Skin epidermis (tissue), 12 donors: Measurements from ENCODE around the gene NOS3.
"Not testable (repeated sequence)": the region's sequence is repeated elsewhere in the genome, so short reads cannot be mapped to it uniquely, and the experiment has no call there.

Experiments
- H3K27ac ChIP-seq, 21 experiments: fragments of 200-600 bp; sonication (generic) in 11 of 21; one replicate each; pipeline ENCODE4 v1.5.0; 2020; ENCODE audit warnings: mild to moderate bottlenecking in 3 of 21, inconsistent platforms in 2 of 21, moderate library complexity in 2 of 21
- H3K4me3 ChIP-seq, 7 experiments: fragments of 200-600 bp; sonication (generic) in 2 of 7; one replicate each; pipeline ENCODE4 v1.5.0; 2020; ENCODE audit warnings: inconsistent platforms in 2 of 7, mild to moderate bottlenecking in 2 of 7, moderate library complexity in 1 of 7

The NOS3 gene

DNA sequence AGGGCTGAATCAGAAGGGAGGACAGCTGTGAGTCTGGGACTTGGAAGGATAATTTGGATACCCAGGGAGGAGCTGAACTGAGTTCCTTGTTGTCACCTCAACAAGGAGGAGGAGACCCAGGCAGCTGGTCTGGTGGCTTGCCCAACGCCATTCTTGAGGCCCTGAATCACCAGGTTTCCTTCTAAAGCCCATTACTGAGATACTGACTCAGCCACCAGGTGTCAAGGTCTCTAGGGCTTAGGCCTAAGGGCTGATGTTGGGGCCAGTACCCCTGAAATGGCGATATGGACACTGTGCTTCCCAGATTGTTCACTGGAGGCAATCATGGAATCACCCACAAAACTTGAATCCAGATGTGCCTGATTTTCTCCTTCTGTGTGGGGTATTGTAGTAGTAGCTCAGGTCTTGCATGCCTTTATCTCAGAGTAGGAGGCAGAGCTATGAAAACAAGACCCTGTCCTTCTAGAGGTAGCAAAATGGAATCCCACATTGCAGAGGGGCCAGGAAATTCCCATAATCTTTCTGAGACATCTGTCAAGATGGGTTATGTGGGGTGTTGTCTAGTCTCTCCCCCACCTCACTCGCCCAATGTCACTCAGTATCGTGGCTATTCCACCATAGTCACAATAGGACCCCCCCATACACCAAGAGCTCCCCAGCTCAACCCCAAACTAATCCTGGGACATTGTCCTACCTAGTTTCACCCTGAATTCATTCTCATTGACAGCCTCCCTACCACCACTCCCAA lies 35.3 kb downstream of the NOS3 start:
- Histone ChIP-seq H3K27ac (peak overlapping the region in 1 of 21 experiments; percentile 9), H3K4me3 (no peak overlapping the region)

DNA sequence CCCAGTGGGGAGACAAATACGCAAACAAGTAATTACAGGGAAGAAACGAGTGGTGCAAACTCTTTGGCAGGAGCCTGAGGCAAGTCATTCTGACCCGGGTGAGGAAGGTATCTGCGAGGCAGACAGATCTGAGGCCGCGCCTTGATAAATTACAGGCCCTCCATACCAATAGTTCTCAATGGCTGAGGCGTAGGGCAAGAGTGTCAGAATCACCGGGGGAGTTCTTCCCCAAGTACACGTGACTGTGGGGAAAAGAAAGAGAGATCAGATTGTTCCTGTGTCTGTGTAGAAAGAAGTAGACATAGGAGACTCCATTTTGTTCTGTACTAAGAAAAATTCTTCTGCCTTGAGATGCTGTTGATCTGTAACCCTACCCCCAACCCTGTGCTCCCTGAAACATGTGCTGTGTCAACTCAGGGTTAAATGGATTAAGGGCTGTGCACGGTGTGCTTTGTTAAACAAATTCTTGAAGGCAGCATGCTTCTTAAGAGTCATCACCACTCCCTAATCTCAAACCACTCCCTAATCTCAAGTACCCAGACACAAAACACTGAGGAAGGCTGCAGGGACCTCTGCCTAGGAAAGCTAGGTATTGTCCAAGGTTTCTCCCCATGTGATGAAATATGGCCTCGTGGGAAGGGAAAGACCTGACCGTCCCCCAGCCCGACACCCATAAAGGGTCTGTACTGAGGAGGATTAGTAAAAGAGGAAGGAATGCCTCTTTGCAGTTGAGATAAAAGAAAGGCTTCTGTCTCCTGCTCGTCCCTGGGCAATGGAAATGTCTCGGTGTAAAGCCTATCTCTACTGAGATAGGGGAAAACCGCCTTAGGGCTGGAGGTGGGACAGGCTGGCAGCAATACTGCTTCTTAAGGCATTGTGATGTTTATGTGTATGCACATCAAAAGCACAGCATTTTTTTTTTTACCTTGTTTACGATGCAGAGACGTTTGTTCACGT lies 36.2 kb downstream of the NOS3 start:
- H3K27ac ChIP-seq: peak overlapping the region in 17 of 21 experiments; percentile 57 to 90 (median 81)
- peak overlapping the region in 2 of 7 experiments; percentile 67 to 80 for H3K4me3 ChIP-seq

DNA sequence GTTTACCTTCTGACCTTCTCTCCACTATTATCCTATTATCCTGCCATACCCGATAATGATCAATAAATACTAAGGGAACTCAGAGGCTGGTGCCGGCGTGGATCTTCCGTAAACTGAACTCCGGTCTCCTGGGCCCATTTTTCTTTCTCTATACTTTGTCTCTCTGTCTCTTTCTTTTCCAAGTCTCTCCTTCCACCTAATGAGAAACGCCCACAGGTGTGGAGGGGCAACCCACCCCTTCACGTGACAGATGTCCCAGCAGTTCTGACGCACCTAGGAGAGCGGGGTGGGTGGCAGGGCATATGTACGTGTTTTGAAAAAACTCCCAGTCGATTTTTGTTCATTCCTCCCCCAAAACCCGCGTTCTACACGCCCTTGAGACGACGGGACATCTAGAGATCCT lies 36.9 kb downstream of the NOS3 start:
- peak overlapping the region in 20 of 21 experiments; percentile 50 to 90 (median 76) for H3K27ac ChIP-seq
- peak overlapping the region; percentile 53 to 80 (median 62) for H3K4me3 ChIP-seq

- Histone ChIP-seq H3K4me3 (peak within 1 kb of the TSS; percentile 53 to 80 (median 62)), H3K27ac (peak within 1 kb of the TSS in 20 of 21 experiments; percentile 57 to 90 (median 78))
Measured at GRCh38 chr7:151028131-151028947, 37.5 kb downstream of the NOS3 start, which contains the start of gene ABCB8. Gene ABCB8 (plus strand): TSS chr7:151028450. CDS start chr7:151028516, 66 bp downstream.

DNA sequence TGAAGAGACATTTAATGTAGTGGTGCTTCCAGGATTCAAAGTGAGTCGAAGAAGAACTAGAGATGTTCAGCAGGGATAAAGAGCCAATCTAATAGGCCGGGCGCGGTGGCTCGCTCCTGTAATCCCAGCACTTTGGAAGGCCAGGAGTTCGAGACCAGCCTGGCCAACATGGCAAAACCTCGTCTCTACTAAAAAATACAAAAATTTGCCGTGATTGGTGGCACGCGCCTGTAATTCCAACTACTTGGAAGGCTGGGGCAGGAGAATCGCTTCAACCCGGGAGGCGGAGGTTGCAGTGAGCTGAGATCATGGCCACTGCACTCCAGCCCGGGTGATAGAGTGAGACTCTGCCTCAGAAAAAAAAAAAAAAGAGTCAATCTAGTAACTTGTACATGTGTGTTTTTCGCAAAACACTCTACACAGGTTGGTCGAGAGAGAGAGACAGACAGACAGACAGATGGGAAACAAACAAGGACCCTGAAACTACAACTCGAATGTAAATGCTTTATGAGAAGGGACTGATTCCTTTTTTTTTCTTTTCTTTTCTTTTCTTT lies 38.2 kb downstream of the NOS3 start:
- Histone ChIP-seq H3K27ac (peak overlapping the region in 20 of 21 experiments; percentile 47 to 90 (median 78)), H3K4me3 (peak overlapping the region; percentile 53 to 80 (median 62))

- Histone ChIP-seq H3K27ac (no peak overlapping the region), H3K4me3 (no peak overlapping the region)
Measured at GRCh38 chr7:151031011-151031410, 40.2 kb downstream of the NOS3 start.

- Histone ChIP-seq H3K27ac (no peak overlapping the region), H3K4me3 (no peak overlapping the region)
Measured at GRCh38 chr7:151032936-151033863, 42.4 kb downstream of the NOS3 start.

DNA sequence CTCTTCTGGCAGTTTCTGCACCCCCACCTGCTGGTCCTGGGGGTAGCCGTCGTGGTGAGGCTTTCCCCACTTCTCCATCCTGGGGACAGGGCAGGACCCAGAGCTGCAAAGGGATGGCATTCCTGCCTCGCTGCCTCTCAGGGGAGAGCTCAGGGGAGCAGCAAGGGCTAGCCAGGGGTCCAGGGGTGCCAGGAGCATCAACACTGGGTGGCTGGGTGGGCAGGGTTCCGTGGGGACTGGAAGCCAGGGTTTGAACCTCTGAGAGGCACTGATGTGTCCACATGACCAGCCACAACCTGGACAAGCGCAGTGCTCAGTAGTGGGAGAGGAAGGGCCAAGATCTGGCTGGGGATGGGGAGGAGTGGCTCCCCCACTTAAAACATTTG lies 43.0 kb downstream of the NOS3 start:
- Histone ChIP-seq H3K27ac (no peak overlapping the region), H3K4me3 (no peak overlapping the region)

DNA sequence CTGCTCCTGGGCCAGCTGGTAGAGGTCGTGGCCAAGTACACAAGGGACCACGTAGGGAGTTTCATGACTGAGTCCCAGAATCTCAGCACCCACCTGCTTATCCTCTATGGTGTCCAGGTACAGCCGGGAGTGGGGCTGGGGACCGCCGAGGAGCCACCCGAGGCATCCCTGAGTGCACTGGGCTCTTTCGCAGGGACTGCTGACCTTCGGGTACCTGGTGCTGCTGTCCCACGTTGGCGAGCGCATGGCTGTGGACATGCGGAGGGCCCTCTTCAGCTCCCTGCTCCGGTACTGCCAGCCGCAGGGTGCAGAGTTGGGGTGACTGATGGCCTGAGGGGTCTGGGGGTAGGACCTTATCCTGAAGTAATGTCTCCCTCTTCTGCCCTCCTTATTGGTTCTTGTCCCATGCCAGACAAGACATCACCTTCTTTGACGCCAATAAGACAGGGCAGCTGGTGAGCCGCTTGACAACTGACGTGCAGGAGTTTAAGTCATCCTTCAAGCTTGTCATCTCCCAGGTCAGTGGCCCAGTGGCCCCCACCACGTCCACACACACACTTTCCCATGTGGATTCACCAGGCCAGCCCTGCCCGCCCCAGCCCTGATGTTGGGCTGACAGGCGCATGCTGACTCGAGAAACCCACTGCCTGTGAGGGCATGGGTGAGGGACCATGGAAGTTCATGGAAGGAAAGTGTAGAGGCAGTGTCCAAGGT lies 43.7 kb downstream of the NOS3 start:
- Histone ChIP-seq H3K27ac (no peak overlapping the region), H3K4me3 (no peak overlapping the region)

DNA sequence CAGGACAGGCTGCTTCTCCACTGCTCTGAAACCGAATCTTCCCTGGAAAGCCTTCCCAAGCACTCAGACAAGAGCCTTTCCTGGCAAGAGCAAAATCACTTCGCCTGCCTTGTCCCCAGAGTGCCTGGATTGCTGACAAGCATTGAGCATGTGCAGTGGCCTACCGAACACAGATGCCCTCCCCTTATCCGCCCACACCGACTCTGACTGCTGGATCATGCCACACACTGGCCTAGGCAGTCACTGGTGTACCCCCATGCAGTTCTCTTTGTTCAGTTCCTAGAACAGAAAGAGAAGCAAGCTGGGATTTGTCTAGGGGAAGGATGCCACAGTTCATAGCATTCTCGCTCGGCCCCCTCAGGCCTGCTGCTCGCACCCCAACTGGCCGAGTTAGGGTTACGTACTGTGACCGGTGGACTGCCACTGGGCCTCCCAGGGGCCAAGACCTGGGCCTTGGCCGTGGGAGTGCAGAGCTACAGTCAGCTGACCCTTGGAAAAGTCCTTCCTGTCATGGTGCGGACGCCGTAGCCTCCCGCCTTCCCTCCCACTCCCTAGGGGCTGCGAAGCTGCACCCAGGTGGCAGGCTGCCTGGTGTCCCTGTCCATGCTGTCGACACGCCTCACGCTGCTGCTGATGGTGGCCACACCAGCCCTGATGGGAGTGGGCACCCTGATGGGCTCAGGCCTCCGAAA lies 44.4 kb downstream of the NOS3 start:
- no peak overlapping the region for H3K27ac ChIP-seq
- no peak overlapping the region for H3K4me3 ChIP-seq

GRCh38 chr7:151035902-151036301 lies 45.1 kb downstream of the NOS3 start:
- Histone ChIP-seq H3K27ac (no peak overlapping the region), H3K4me3 (no peak overlapping the region)

GRCh38 chr7:151038951-151039849 lies 48.4 kb downstream of the NOS3 start:
- no peak overlapping the region for H3K4me3 ChIP-seq
- H3K27ac ChIP-seq: peak overlapping the region in 17 of 21 experiments; percentile 18 to 76 (median 54)

- Histone ChIP-seq H3K4me3 (no peak overlapping the region), H3K27ac (peak overlapping the region in 3 of 21 experiments; percentile 19 to 32 (median 29))
Measured at GRCh38 chr7:151039850-151040548, 49.2 kb downstream of the NOS3 start.

- no peak overlapping the region for H3K27ac ChIP-seq
- H3K4me3 ChIP-seq: no peak overlapping the region
Measured at GRCh38 chr7:151040616-151041375, 50.0 kb downstream of the NOS3 start.

DNA sequence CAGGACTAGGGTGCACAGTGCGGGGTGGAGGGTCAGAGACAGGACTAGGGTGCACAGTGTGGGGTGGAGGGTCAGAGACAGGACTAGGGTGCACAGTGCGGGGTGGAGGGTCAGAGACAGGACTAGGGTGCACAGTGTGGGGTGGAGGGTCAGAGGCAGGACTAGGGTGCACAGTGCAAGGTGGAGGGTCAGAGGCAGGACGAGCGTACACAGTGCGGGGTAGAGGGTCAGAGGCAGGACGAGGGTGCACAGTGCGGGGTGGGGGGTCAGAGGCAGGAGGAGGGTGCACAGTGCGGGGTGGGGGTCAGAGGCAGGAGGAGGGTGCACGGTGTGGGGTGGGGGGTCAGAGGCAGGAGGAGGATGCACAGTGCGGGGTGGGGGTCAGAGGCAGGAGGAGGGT lies 52.6 kb downstream of the NOS3 start:
- H3K27ac ChIP-seq, H3K4me3 ChIP-seq: not testable (repeated sequence)
